GM21360 (cell line): Measurements from ENCODE around the gene CSMD2.

Experiments
- ATAC-seq: cut with Tn5 transposase; IDR thresholded peaks from one replicate; pipeline ENCODE4 v1.9.1; 2021; ENCODE audit warnings: mild to moderate bottlenecking, moderate library complexity; ENCODE audit not compliant: unreplicated experiment

The CSMD2 gene

DNA sequence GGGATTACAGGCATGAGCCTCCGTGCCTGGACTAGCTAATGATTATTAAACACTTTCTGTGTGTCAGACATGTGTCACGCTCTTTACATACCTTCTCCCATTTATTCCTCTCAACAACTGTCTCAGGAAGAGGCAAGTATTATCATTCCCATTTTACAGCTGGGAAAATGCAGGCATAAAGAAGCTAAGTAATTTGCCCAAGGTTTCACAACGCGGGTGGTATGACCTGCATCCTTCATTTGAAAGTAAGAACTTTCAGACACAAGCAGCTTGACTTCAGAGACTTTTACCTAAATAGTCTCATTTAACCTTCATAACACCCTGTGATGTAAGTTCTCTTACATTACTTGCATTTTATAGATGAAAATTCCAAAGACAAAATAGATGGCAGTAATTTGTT is 693.6 kb downstream of the CSMD2 start:
- no peak for ATAC-seq

DNA sequence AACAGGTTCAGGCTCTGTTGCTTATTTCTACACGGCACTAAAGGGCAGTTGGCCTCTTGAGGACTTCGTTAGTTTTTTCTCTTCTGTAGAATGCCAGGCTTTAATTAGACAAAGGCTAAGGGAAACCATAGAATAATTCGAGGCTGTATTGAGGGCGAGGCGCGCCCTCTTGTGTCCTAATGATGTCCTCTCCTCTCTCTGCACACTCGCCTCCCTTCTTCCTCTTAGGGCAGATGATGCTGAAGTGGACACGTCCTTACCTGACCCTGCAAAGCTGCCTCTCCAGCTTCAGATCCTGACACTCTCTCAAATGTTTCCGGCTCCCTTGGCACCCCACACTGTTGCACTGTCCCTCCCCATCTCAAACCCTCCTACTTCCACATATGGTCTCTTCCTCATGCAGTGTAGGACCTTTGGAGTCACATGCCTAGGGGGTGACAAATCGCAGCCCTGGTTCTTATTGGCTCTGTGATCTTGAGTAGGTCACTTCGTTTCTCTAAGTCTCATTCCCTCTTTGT is 694.5 kb downstream of the CSMD2 start:
- ATAC-seq = no peak

DNA sequence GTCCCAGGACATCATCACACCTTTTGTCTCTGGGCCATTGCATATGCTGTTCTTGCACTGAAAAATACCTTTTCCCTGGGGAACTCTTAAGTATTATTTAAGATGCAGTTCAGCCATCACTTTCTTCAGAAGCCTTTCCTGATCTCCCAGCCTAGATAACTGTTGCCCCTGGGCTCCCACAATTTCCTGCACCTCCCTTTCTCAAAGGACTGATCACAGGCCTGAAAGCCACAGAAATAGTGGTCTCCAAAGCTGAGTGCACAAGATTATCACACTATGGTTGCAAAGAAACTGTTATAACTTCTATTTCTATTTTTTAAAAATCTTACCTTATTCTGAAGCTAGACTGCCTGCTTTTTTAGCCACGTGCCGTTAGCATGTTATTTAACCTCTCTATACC is 695.3 kb downstream of the CSMD2 start:
- no peak for ATAC-seq

DNA sequence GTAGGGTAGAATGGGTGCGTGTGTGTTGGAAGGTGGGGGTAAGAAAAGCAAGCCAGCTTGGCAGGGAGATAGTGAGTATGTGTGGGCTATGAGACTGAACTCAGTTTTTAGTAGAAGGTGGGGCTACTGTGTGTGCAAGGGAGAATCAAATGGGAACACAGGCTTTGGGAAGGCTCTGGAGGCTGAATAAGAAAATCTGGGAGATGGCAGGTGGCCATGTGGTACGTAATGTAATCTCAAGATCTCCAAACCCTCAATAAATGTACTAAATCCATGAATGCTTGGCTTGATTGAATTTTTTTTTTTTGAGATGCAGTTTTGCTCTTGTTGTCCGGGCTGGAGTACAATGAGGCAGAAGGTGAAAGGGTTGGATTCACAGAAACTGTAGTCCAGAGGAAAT is 696.1 kb downstream of the CSMD2 start:
- no peak for ATAC-seq

DNA sequence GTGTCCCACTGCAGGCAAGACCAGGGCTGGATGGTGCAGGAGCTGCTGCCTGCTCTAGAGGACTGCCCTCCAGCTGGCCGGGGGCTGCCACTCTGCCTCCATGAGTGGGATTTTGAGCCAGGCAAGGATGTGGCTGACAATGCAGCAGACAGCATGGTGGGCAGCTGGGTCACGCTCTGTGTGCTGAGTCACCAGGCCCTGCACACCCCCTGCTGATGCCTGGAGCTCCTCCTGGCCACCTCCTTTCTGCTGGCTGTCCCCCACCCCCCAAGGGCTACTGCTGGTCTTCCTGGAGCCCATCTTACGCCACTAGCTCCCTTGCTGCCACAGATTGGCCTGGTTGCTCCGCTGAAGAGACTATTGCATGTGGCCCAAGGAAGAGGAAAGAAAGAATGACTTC is 696.5 kb downstream of the CSMD2 start:
- no peak for ATAC-seq

DNA sequence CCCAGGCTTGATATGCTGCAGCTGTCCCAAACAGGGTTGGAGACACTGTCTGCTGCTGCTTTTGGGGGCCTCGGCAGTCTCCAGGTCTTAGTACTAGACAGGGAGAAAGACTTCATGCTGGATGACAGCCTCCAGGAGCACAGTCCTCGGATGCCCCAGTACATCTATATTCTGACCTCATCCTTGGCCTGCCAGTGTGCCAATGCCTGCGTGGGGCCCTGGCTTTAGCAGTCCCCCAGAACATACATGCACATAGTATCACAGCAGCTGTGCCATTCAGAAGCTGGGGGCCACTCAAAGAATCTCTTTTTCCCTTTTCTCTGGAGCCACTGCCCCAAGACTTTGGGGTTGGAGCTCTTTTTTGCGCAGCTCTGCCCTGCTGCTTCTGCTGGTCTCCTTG is 697.0 kb downstream of the CSMD2 start:
- no peak for ATAC-seq

DNA sequence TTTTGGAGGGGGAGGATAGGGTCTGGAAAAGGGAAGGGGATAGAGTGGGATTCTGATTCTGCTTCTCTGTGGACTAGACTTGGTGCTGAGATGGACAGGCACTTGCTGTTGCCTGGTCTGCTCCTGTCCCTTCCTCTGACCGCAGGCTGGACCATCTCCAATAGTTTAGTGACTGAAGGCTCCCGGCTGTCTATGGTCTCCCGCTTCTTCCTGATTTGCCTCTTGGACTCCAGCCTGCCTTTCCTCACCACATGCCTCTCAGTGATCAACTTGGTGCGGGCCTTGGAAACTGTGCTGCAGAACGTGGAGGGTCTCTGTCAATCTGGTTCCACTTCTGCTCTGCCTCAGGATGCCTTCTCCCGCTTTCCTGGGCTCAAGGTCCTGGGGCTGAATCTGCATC is 698.9 kb downstream of the CSMD2 start:
- no peak for ATAC-seq

DNA sequence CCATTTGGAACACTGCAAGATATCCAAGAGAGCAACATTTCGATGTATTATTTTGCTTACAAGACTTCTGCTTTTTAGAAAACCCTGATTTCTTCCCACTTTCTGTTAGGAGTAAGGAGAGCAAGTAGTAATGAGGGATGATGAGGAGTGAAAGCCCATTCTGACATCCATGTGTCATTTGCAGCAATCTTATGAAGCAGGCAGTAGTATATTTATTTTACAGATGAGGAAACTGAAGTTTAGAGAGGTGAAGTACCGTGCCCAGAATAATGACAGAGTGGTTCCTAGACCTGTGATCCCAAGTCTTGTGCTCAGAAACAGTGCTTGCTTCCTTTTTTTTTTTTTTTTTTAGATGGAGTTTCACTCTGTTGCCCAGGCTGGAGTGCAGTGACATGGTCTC is 699.7 kb downstream of the CSMD2 start:
- ATAC-seq = no peak

DNA sequence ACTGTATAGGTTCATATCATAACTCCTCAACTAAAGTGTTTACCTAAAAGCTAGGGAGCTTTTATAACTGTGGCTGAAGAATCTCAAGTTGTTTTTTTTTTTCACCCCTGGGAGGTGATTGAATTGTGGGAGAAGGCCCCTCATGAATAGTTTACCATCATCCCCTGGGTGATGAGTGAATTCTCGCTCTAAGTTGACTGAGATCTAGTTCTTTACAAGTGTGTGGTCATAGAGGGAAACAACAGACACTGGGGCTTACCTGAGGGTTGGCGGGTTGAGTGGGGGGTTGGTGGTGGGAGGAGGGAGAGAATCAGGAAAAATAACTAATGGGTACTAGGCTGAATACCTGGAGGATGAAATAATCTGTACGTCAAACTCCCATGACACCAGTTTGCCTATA is 700.5 kb downstream of the CSMD2 start:
- no peak for ATAC-seq
